ENCODE results near the gene FKBP2.

Gene FKBP2

GRCh38 chr11:64268025-64268892, 27.4 kb downstream of the FKBP2 start:
- TF ChIP-seq, protein P1, sequence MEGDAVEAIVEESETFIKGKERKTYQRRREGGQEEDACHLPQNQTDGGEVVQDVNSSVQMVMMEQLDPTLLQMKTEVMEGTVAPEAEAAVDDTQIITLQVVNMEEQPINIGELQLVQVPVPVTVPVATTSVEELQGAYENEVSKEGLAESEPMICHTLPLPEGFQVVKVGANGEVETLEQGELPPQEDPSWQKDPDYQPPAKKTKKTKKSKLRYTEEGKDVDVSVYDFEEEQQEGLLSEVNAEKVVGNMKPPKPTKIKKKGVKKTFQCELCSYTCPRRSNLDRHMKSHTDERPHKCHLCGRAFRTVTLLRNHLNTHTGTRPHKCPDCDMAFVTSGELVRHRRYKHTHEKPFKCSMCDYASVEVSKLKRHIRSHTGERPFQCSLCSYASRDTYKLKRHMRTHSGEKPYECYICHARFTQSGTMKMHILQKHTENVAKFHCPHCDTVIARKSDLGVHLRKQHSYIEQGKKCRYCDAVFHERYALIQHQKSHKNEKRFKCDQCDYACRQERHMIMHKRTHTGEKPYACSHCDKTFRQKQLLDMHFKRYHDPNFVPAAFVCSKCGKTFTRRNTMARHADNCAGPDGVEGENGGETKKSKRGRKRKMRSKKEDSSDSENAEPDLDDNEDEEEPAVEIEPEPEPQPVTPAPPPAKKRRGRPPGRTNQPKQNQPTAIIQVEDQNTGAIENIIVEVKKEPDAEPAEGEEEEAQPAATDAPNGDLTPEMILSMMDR (conservative IDR thresholded peaks at IDR 0.05): no peak
- H3K27ac ChIP-seq: peak overlapping the region; percentile 100

- H3K27ac ChIP-seq: peak overlapping the region; percentile 100
- TF ChIP-seq, protein P1 (conservative IDR thresholded peaks at IDR 0.05): no peak
These were observed 28.1 kb downstream of the FKBP2 start for GRCh38 chr11:64268893-64269539.

GRCh38 chr11:64269540-64270220, 28.8 kb downstream of the FKBP2 start:
- peak overlapping the region; percentile 100 for H3K27ac ChIP-seq
- TF ChIP-seq, protein P1 (conservative IDR thresholded peaks at IDR 0.05): peak; percentile 52

DNA sequence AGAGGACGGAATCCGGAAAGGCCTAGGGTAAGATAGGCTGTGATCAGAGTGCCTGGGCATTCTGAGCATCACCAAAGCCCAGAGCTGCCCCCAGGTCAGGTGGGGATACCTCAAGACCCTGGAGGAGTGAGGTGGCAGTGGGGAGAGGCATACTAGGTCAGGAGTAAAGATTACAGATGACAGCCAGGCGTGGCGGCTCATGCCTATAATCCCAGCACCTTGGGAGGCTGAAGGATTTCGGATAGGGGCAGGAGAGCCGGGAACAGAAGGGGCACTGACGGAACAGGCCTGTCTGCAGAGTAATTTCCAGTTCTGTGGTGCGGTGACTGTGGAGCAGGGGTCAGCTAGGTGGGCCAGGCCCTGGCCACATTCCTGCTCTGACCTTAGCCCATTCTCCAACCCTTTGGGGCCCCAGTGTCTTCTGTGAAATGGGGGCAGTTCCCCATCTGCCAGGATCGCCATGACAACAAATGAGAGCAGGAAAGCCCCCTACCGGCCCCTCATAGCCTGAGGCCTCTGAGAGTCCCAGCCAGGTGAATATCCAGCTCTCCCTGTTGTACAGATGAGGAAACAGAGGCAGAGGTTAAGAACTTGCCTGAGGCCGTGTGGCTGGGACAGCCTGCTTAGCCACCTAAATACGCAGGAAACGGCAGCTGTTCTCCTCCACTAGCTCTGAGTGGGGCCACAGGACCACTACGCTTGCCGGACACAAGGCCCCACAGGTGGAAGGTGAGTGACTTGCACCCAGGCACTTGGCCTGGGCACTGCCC, 34.3 kb downstream of the FKBP2 start:
- TF ChIP-seq, protein P1 (conservative IDR thresholded peaks at IDR 0.05): no peak
- peak overlapping the region; percentile 99 for H3K27ac ChIP-seq

DNA sequence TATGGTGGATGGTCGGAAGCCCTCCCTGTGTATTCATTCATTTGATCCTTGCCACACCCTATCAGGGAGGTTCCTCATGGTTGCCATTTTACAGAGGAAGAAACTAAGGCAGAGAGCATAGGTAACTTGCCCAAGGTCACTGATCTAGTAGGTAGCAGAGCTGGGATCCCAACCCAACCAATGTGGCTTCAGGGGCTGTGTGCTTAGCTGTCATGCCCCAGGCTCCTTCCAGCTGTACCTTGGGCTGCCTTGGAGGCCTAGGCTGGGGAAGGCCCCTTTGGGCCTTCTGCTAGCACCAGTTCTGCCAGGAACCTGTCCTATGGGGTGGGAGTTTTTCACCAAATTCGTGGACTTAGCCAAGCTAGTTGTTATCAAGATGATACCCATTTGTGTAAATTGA, 34.9 kb downstream of the FKBP2 start:
- H3K27ac ChIP-seq: peak overlapping the region; percentile 99; the same call in 1 of the 2 replicates
- TF ChIP-seq, protein P1 (conservative IDR thresholded peaks at IDR 0.05): no peak

DNA sequence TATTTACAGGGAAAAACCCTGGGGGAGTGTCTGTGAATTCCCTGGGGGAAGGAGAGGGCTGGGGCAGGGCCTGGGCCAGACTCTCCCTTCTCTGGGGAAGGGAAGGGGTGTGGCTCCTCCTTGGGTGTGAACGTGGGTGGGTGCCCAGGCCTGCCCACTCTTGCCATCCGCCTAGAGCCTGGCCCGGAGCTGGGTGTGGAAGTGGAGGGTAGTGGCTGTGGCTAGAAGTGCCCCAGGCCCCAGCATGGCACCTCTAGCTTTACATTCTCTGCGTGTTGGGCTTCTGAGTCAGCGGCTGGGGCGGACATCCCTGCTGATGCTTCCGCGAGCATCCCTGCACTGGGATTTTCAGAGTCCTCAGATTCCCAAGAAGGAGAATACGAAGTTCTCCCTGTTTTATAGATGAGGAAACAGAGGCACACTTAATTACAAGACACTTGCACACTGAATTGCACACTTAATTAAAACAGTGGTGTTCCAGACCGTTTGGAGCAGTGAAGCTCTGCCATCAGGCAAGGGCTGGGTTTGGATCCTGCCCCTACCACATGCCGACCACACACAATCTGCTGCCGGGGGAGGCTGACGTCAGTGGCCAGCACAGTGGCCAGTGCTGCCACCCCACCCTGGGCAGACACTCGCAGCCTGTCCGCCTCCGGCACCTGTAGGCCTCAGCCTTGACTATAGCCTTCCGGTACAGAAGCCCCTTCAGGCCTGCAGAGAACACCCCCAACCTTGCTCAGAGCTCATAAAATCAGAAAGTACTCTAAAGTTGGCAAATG, 35.9 kb downstream of the FKBP2 start:
- H3K27ac ChIP-seq: peak overlapping the region; percentile 0; the same call in 1 of the 2 replicates
- TF ChIP-seq, protein P1 (conservative IDR thresholded peaks at IDR 0.05): no peak
